Neural cell (in vitro differentiated cells): Measurements from ENCODE around the gene EGFL7. TPM values are rescaled to one million over a fixed set of nuclear protein-coding genes. Genes with fewer than 3 reads are reported as not detected.

Experiments
- H2AFZ ChIP-seq: fragments of 200-600, 300-800 bp; sonication (generic), shearing (Covaris generic); 2 replicates; pipeline ENCODE4 v1.6.0; 2014; ENCODE audit warnings: low read depth, mild to moderate bottlenecking, antibody characterized with exemption, low read length, moderate library complexity
- H3F3A ChIP-seq: fragments of 200-600 bp; shearing (Covaris generic); 2 replicates; pipeline ENCODE4 v1.6.1; 2016; ENCODE audit warnings: mild to moderate bottlenecking, moderate library complexity, mixed read lengths, antibody characterized with exemption, low read length; ENCODE audit not compliant: insufficient read depth, poor library complexity, severe bottlenecking
- H3K27ac ChIP-seq: fragments of 200-600, 300-800 bp; sonication (generic), shearing (Covaris generic); 2 replicates; pipeline ENCODE4 v1.5.1; 2014; ENCODE audit warnings: mild to moderate bottlenecking, low read length, moderate library complexity
- H3K27me3 ChIP-seq: fragments of 300-800, 200-600 bp; sonication (generic), shearing (Covaris generic); 2 replicates; pipeline ENCODE4 v1.6.0; 2014; ENCODE audit warnings: mild to moderate bottlenecking, low read depth, low read length, moderate library complexity; ENCODE audit not compliant: insufficient read depth
- H3K36me3 ChIP-seq: fragments of 300-800, 200-600 bp; sonication (generic), shearing (Covaris generic); 2 replicates; pipeline ENCODE4 v1.5.1; 2014; ENCODE audit warnings: mild to moderate bottlenecking, antibody characterized with exemption, low read length, moderate library complexity; ENCODE audit not compliant: insufficient read depth
- H3K4me2 ChIP-seq: fragments of 300-800, 200-600 bp; sonication (generic), shearing (Covaris generic); 2 replicates; pipeline ENCODE4 v1.6.0; 2014; ENCODE audit warnings: mild to moderate bottlenecking, low read length
- H3K4me3 ChIP-seq: fragments of 300-800, 200-600 bp; sonication (generic), shearing (Covaris generic); 2 replicates; pipeline ENCODE4 v1.5.1; 2014; ENCODE audit warnings: mild to moderate bottlenecking, low read length, moderate library complexity
- H3K79me2 ChIP-seq: fragments of 200-600 bp; shearing (Covaris generic); replicated peaks from 2 replicates; pipeline ENCODE4 v1.6.0; 2014; ENCODE audit warnings: mild to moderate bottlenecking, low read length, moderate library complexity; ENCODE audit not compliant: insufficient read depth
- H3K9ac ChIP-seq: fragments of 300-800, 200-600 bp; sonication (generic), shearing (Covaris generic); 2 replicates; pipeline ENCODE4 v1.6.1; 2016; ENCODE audit warnings: mild to moderate bottlenecking, low read length, mixed read lengths
- H3K9me2 ChIP-seq: fragments of 200-600 bp; shearing (Covaris generic); 2 replicates; pipeline ENCODE4 v1.6.1; 2016; ENCODE audit warnings: mild to moderate bottlenecking, low read length, mixed read lengths; ENCODE audit not compliant: insufficient read depth
- H3K9me3 ChIP-seq: fragments of 200-600, 300-800 bp; sonication (generic), shearing (Covaris generic); 2 replicates; pipeline ENCODE4 v1.6.1; 2016; ENCODE audit warnings: mild to moderate bottlenecking, mixed run types, low read length, moderate library complexity, mixed read lengths
- H4K20me1 ChIP-seq: fragments of 200-600 bp; shearing (Covaris generic); 2 replicates; pipeline ENCODE4 v1.6.1; 2016; ENCODE audit warnings: mild to moderate bottlenecking, mixed run types; ENCODE audit not compliant: insufficient read depth
- EP300 ChIP-seq: fragments of 450-650 bp; conservative IDR thresholded peaks from 2 replicates; pipeline ENCODE4 v1.6.1; 2014; ENCODE audit warnings: antibody characterized with exemption, mild to moderate bottlenecking, moderate library complexity; ENCODE audit not compliant: poor library complexity, severe bottlenecking
- EZH2 ChIP-seq: fragments of 200-600, 300-800 bp; shearing (Covaris generic), sonication (generic); IDR thresholded peaks from 2 replicates; pipeline ENCODE4 v1.6.1; 2014; ENCODE audit warnings: antibody characterized with exemption, low read length, borderline replicate concordance, mild to moderate bottlenecking; ENCODE audit not compliant: insufficient read depth, poor library complexity, severe bottlenecking
- MXI1 ChIP-seq: fragments of 450-650 bp; conservative IDR thresholded peaks from 2 replicates; pipeline ENCODE4 v1.6.1; 2014; ENCODE audit warnings: antibody characterized with exemption, mild to moderate bottlenecking; ENCODE audit not compliant: poor library complexity, severe bottlenecking
- POLR2AphosphoS5 ChIP-seq: IDR thresholded peaks from 2 replicates; pipeline ENCODE4 v1.6.1; 2012
- RAD21 ChIP-seq: fragments of 450-650 bp; conservative IDR thresholded peaks from 2 replicates; pipeline ENCODE4 v1.6.1; 2014; ENCODE audit warnings: antibody characterized with exemption, mild to moderate bottlenecking, moderate library complexity
- SMC3 ChIP-seq: fragments of 450-650 bp; conservative IDR thresholded peaks from 2 replicates; pipeline ENCODE4 v1.6.1; 2014; ENCODE audit warnings: antibody characterized with exemption, mild to moderate bottlenecking, moderate library complexity; ENCODE audit not compliant: poor library complexity
- TAF1 ChIP-seq: IDR thresholded peaks from 2 replicates; pipeline ENCODE4 v1.6.1; 2012; ENCODE audit warnings: low read depth
- polyA plus RNA-seq: library from polyadenylated mRNA; depleted of rRNA; stranded (reverse); fragments of >200 nt; gene quantifications from 2 replicates; pipeline ENCODE4 v1.2.3, GENCODE V29; 2014
- TF ChIP-seq, protein P1 (sequence below): IDR thresholded peaks from 2 replicates; pipeline ENCODE4 v1.6.1; 2012; ENCODE audit warnings: borderline replicate concordance
- TF ChIP-seq, protein P2 (sequence below): fragments of 450-650 bp; IDR thresholded peaks from 2 replicates; pipeline ENCODE4 v1.5.1; 2014; ENCODE audit warnings: antibody characterized with exemption, mild to moderate bottlenecking, moderate library complexity; ENCODE audit not compliant: poor library complexity, severe bottlenecking

The EGFL7 gene
- polyA plus RNA-seq, 1 donor from 2014 or later, result 12.5 TPM

DNA sequence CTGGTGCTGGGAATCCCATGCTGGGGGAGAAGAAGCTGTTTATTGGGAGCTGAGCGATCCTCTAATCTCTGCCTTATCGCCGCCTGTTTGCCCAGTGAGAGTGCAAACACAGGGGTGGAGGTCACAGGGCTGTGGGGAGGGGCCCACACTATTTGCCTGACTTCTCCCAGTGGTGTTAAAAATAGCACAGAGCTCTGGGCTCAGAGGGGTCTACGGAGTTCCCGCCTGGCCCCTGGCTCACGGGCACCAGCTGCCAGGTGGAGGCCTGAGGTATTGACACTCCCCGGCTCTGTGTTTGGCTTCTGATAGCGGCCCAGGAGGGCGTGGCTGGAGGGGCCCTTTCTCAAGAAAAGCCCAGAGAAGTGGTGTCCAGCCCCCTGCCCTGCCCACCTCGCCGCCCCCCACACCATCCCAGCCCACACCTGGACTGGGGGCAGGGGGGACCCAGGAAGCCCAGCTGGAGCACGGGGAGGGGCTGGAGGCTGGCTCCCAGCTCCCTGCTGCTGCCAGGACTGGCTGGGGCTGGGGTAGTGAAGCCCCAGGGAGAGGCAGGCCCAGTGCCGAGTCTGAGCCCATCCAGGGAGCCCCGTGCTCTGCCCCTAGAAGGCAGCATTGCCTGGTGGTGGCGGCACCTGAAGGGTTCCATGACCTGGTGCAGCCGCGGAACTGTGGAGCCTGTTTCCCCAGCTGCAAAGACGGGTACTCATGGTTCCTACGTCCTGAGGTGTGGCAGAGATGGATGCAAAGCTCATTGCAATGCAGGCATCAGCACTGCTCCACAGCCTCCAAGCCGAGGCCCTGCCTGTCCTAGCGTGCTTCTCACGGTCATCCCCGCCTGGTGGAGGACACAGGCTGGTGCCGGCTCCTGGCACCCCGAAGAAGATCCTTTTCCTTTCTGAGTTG lies 35.7 kb upstream of the EGFL7 start:
- Histone ChIP-seq H3K27ac (no peak overlapping the region), H3K9ac (no peak overlapping the region), H3K27me3 (no peaks in the 10 kb centered on the region), H3K9me3 (no peaks in the 10 kb centered on the region), H3K4me3 (no peak overlapping the region), H3K4me2 (no peak overlapping the region), H4K20me1 (no peaks in the 10 kb centered on the region), H3F3A (no peaks in the 10 kb centered on the region), H3K79me2 (no peaks in the 10 kb centered on the region), H2AFZ (no peak overlapping the region), H3K9me2 (no peaks in the 10 kb centered on the region), H3K36me3 (no peaks in the 10 kb centered on the region)
- TF ChIP-seq, protein P1, sequence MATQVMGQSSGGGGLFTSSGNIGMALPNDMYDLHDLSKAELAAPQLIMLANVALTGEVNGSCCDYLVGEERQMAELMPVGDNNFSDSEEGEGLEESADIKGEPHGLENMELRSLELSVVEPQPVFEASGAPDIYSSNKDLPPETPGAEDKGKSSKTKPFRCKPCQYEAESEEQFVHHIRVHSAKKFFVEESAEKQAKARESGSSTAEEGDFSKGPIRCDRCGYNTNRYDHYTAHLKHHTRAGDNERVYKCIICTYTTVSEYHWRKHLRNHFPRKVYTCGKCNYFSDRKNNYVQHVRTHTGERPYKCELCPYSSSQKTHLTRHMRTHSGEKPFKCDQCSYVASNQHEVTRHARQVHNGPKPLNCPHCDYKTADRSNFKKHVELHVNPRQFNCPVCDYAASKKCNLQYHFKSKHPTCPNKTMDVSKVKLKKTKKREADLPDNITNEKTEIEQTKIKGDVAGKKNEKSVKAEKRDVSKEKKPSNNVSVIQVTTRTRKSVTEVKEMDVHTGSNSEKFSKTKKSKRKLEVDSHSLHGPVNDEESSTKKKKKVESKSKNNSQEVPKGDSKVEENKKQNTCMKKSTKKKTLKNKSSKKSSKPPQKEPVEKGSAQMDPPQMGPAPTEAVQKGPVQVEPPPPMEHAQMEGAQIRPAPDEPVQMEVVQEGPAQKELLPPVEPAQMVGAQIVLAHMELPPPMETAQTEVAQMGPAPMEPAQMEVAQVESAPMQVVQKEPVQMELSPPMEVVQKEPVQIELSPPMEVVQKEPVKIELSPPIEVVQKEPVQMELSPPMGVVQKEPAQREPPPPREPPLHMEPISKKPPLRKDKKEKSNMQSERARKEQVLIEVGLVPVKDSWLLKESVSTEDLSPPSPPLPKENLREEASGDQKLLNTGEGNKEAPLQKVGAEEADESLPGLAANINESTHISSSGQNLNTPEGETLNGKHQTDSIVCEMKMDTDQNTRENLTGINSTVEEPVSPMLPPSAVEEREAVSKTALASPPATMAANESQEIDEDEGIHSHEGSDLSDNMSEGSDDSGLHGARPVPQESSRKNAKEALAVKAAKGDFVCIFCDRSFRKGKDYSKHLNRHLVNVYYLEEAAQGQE, result no peak
- TF ChIP-seq SMC3 (no peak), TAF1 (no peak), EP300 (no peak), EZH2 (no peak), MXI1 (no peak), RAD21 (no peak), POLR2AphosphoS5 (no peak)
- TF ChIP-seq, protein P2, sequence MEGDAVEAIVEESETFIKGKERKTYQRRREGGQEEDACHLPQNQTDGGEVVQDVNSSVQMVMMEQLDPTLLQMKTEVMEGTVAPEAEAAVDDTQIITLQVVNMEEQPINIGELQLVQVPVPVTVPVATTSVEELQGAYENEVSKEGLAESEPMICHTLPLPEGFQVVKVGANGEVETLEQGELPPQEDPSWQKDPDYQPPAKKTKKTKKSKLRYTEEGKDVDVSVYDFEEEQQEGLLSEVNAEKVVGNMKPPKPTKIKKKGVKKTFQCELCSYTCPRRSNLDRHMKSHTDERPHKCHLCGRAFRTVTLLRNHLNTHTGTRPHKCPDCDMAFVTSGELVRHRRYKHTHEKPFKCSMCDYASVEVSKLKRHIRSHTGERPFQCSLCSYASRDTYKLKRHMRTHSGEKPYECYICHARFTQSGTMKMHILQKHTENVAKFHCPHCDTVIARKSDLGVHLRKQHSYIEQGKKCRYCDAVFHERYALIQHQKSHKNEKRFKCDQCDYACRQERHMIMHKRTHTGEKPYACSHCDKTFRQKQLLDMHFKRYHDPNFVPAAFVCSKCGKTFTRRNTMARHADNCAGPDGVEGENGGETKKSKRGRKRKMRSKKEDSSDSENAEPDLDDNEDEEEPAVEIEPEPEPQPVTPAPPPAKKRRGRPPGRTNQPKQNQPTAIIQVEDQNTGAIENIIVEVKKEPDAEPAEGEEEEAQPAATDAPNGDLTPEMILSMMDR, result no peak

DNA sequence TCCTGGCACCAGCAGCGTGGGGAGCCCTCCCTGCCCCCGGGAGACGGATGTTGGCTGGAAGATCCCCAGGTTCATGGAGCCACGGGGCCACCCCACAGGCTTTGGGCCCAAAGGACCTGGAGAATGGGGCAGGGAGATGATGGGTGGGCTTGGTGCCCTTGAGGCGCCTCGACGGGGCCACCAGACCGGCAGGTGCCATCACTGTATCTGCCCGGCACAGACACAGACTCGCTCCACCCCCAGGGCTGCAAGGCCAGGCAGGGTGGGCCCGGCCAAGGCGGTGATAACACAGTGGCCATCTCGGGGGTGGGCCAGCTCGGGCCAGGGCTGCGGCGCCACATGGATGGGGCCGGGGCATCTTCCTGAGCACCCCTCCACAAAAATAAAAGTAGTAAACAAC lies 35.0 kb upstream of the EGFL7 start:
- TF ChIP-seq RAD21 (no peak), EP300 (no peak), POLR2AphosphoS5 (no peak), SMC3 (no peak)
- TF ChIP-seq, protein P2, result no peak
- H3K79me2 ChIP-seq, result no peaks in the 10 kb centered on the region
- no peak overlapping the region for H3K4me3 ChIP-seq
- no peaks in the 10 kb centered on the region for H3F3A ChIP-seq
- no peaks in the 10 kb centered on the region for H3K9me2 ChIP-seq
- no peaks in the 10 kb centered on the region for H3K9me3 ChIP-seq
- no peaks in the 10 kb centered on the region for H4K20me1 ChIP-seq
- no peaks in the 10 kb centered on the region for H3K36me3 ChIP-seq
- H3K9ac ChIP-seq, result no peak overlapping the region
- no peaks in the 10 kb centered on the region for H3K27me3 ChIP-seq
- H2AFZ ChIP-seq, result no peak overlapping the region
- H3K4me2 ChIP-seq, result no peak overlapping the region
- H3K27ac ChIP-seq, result no peak overlapping the region
